Prostate gland (tissue), 2 donors: ENCODE measurements around the gene KIAA1671.

ENCODE experiments used
- POLR2A ChIP-seq: fragments of 450-650 bp; IDR thresholded peaks from one replicate; pipeline ENCODE4 v1.6.1; 2016; ENCODE audit warnings: antibody characterized with exemption, mild to moderate bottlenecking
- POLR2AphosphoS5 ChIP-seq: sonication (generic); formaldehyde crosslinking; IDR thresholded peaks from one replicate; pipeline ENCODE4 v1.6.1; 2017; ENCODE audit warnings: antibody characterized with exemption
- TF ChIP-seq, protein P1 (sequence below), 4 experiments: fragments of 200-600 bp in 2 of 4; fragments of 450-650 bp in 2 of 4; sonication (generic) in 2 of 4; IDR thresholded peaks; 1 replicate in 3 of 4; 2 replicates in 1 of 4; pipeline ENCODE4 v1.5.1; 2016 to 2019; ENCODE audit warnings: antibody characterized with exemption in 4 of 4, mild to moderate bottlenecking in 2 of 4, moderate library complexity in 2 of 4

DNA sequence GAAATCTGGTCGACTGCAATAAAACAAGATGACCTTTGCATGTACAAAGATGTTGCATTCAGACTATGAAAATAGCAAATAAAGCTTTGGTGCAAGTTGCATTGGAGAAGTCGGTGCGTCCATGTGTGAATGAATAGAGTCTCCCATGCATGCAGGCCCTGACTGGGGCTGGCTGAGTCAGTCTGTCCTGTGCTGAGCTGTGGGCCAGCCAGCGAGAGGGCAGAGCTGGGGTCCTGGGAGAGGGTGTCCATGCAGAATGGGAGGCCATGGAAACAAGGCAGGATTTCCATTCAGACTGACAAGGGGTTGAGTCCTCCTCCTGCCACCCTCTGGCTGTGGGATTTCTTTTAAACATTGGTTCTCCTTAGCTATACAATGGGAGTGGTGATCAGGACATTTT is 244.8 kb downstream of the KIAA1671 start:
- TF ChIP-seq, protein P1, sequence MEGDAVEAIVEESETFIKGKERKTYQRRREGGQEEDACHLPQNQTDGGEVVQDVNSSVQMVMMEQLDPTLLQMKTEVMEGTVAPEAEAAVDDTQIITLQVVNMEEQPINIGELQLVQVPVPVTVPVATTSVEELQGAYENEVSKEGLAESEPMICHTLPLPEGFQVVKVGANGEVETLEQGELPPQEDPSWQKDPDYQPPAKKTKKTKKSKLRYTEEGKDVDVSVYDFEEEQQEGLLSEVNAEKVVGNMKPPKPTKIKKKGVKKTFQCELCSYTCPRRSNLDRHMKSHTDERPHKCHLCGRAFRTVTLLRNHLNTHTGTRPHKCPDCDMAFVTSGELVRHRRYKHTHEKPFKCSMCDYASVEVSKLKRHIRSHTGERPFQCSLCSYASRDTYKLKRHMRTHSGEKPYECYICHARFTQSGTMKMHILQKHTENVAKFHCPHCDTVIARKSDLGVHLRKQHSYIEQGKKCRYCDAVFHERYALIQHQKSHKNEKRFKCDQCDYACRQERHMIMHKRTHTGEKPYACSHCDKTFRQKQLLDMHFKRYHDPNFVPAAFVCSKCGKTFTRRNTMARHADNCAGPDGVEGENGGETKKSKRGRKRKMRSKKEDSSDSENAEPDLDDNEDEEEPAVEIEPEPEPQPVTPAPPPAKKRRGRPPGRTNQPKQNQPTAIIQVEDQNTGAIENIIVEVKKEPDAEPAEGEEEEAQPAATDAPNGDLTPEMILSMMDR (IDR thresholded peaks at IDR 0.05) = no peak
- no peak for TF ChIP-seq POLR2AphosphoS5
- no peak for TF ChIP-seq POLR2A
